GM20000 (cell line): Measurements from ENCODE around the gene FHL1.

Experiments
- DNase-seq: peaks from one replicate; pipeline ENCODE4 v3.0.0; 2012; ENCODE audit warnings: low spot score
- CTCF ChIP-seq: IDR thresholded peaks from 2 replicates; pipeline ENCODE4 v1.5.1; 2012; ENCODE audit warnings: mild to moderate bottlenecking, control low read depth; ENCODE audit errors: extremely low read depth, missing control alignments

Gene FHL1

DNA sequence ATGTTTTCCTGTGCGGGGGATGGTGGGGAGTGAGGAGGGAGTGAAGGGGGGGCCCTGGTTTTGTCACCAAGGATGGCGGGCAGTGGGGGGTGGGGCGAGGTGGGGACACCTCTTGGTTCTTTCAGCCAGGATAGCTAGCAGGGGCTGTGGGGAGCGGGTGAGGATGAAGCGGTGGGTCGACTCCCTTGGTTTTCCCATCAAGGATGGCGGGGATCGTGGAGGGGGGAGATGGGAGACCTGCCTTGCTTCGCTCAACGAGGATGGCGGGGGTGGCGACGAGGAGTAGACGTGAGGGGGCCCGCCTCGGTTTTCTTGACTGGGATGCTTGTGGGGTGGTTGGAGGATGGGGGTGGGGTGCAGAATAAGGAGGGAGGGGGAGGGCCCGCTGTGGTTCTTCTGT is 643 bp downstream of the FHL1 start:
- TF ChIP-seq CTCF, result no peak
- DNase-seq, result no peak

GRCh38 chrX:136148391-136148790 is 1.1 kb downstream of the FHL1 start:
- DNase-seq, result no peak
- no peak for TF ChIP-seq CTCF

DNA sequence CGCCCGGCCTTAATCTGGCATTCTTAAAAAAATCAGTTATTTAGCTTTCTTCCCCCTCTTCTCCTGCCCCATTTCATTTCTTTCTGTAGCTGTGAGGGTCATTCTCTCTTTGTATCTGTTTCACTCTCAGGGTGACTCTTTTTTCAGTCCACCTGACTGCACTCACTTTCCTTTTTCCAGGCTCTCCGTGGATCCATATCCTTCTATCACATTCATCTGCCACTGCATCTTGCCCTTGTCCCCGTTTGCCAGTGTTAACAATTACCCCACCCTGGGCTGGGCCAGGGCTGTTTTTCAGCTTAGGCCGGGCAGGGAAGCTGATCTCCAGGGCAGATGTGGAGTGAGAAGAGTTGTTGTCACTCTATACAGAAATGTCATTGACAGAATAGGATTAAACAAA is 7.7 kb downstream of the FHL1 start:
- TF ChIP-seq CTCF, result no peak
- DNase-seq, result no peak

- TF ChIP-seq CTCF, result no peak
These were observed 9.3 kb downstream of the FHL1 start for GRCh38 chrX:136156560-136157117.

DNA sequence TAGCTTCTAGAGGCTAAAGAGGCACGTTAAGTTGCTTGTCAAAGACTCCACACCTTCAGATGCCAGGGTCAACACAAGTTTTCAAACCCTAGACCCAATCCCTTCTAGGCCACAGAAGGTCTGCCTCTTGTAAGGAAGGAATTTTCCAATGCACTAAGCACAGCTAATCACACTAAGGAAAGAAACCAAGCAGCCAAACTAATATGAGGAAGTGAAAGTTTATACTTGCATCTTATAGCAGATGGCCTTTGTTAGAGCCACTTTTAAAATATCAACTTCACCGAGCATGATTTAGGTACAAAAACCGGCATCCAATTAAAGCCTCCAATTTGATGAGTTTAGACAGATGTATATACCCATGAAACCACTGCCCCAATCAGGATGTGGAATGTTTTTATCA is 9.9 kb downstream of the FHL1 start:
- no peak for DNase-seq
- no peak for TF ChIP-seq CTCF

More at GRCh38 chrX:136156560-136157117, 9.3 kb downstream of the FHL1 start:
- no peak for DNase-seq

DNA sequence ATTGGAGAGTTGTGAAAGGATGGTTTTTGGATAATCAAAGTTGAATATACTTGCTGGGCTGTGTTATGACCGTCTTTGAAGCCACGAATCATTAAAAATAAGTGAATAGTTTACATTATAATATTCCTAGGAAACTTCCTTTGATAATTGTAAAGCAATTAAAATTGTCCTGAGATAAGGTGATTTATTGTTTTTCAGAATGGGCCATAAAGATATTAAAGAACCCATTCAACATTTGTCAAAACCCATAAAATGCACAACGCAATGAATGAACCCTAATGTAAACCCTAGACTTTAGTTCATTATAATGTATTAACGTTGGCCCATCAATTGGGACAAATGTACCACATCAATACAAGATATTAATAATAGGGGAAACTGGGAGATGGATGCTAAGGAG is 11.4 kb downstream of the FHL1 start:
- no peak for DNase-seq
- no peak for TF ChIP-seq CTCF

- no peak for TF ChIP-seq CTCF
- DNase-seq, result no peak
These were observed 12.3 kb downstream of the FHL1 start for GRCh38 chrX:136159611-136160025.
